Muscle of leg (tissue), 11 donors: Measurements from ENCODE around the gene PAK1. TPM values are rescaled to one million over a fixed set of nuclear protein-coding genes. Genes with fewer than 3 reads are reported as not detected.
"Not testable (repeated sequence)": the region's sequence is repeated elsewhere in the genome, so short reads cannot be mapped to it uniquely, and the experiment has no call there.

Experiments
- DNase-seq: peaks from one replicate; pipeline ENCODE4 v3.0.0; 2013
- H3K27ac ChIP-seq: one replicate; pipeline ENCODE4 v1.5.1; 2013; ENCODE audit warnings: mild to moderate bottlenecking, low read length, control low read depth
- H3K27me3 ChIP-seq: one replicate; pipeline ENCODE4 v1.6.1; 2013; ENCODE audit warnings: low read length; ENCODE audit not compliant: control insufficient read depth, insufficient read depth
- H3K36me3 ChIP-seq: one replicate; pipeline ENCODE4 v1.6.1; 2013; ENCODE audit warnings: low read length; ENCODE audit not compliant: control insufficient read depth, insufficient read depth
- H3K4me1 ChIP-seq: one replicate; pipeline ENCODE4 v1.6.1; 2013; ENCODE audit warnings: low read length; ENCODE audit not compliant: control insufficient read depth, insufficient read depth
- H3K4me3 ChIP-seq: one replicate; pipeline ENCODE4 v1.5.1; 2013; ENCODE audit warnings: low read length, control low read depth
- H3K9me3 ChIP-seq: replicated peaks from 2 replicates; pipeline ENCODE4 v1.6.1; 2013; ENCODE audit warnings: low read depth, low read length; ENCODE audit not compliant: control insufficient read depth
- WGBS: methylation state at CpG from one replicate; pipeline ENCODE4 v1.1.5; 2013; ENCODE audit warnings: missing lambda C conversion rate; ENCODE audit not compliant: insufficient coverage; 5-methylcytosine and 5-hydroxymethylcytosine counted together
- polyA plus RNA-seq, 8 donors: library from polyadenylated mRNA; unstranded; fragments of 120-200 nt; gene quantifications; one replicate each; pipeline versions ENCODE4 v1.2.1 to v1.2.3, GENCODE V29; 2013; ENCODE audit warnings: inconsistent platforms in 1 of 8, low replicate concordance in 1 of 8; ENCODE audit not compliant: insufficient read length in 8 of 8, insufficient read depth in 1 of 8
- total RNA-seq: library from RNA; stranded (reverse); fragments of 120-200 nt; gene quantifications from one replicate; pipeline ENCODE4 v1.2.4, GENCODE V29; 2013

PAK1 gene
- total and polyA plus RNA-seq, 9 donors = 58.7 to 104 (median 74.1) TPM

DNA sequence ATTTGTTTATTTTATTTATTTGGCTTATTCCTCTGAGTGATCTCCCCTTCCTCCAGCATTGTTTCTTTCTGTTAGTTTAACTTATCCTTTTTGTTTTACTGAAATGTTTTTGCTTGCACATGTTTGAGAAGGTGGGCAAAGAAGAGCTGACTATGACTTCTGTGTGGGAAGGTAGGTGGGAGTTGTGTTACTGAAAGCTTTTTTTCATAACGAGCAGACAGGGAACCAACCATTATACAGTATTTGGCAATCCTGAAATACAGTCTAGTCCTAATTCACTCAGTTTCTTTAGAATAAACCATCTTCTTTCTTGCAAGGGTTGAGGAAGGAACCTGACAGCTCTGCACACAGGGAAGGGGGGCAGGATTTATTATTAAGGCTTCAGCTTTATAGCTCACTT is 37.0 kb upstream of the PAK1 start:
- Histone ChIP-seq H3K4me3 (no peak overlapping the region), H3K4me1 (no peaks in the 10 kb centered on the region), H3K9me3 (no peaks in the 10 kb centered on the region), H3K36me3 (no peaks in the 10 kb centered on the region), H3K27ac (no peak overlapping the region), H3K27me3 (no peaks in the 10 kb centered on the region)
- no peak for DNase-seq
- WGBS = no CpG with 5 or more reads among the region's 1 CpG

DNA sequence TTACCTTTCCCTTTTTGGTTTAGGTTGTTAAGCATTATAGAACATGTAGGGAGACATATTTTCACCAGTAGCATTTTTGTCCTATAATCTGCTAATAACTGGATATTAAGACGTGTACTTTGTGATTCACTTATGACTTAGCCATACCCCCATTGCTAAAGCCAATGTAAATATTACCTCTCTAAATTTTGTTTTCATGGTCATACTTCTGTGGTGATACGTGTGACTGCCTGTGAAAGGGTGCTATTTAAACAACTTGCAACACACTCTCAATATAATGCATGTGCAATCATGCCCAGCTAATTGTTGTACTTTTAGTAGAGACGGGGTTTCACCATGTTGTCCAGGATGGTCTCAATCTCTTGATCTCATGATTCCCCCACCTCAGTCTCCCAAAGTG is 36.2 kb upstream of the PAK1 start:
- no peaks in the 10 kb centered on the region for H3K9me3 ChIP-seq
- no peak for DNase-seq
- H3K27ac ChIP-seq = no peak overlapping the region
- H3K4me3 ChIP-seq = no peak overlapping the region
- WGBS = no CpG with 5 or more reads among the region's 3 CpGs
- no peaks in the 10 kb centered on the region for H3K4me1 ChIP-seq
- H3K36me3 ChIP-seq = no peaks in the 10 kb centered on the region
- H3K27me3 ChIP-seq = no peaks in the 10 kb centered on the region

DNA sequence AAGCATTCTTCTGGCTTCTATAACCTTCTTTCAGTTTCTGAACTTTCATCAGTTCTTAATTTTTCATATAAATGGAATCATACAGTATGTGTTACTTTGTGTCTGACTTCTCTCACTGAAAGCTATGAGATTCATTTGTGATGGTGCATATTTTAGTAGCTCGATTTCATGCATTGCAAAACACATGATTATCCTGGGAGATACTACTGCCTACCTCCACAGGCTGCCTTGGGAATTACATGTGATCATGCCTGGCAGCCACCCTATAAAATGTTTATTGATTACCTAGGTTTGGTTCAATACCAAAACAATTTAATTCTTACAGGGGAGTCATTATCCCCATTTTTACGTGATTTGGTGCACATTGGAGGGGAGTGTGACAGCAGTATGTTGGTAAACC is 34.1 kb upstream of the PAK1 start:
- DNase-seq = no peak
- Histone ChIP-seq H3K9me3 (no peaks in the 10 kb centered on the region), H3K36me3 (no peaks in the 10 kb centered on the region), H3K27ac (no peak overlapping the region), H3K4me3 (no peak overlapping the region), H3K27me3 (no peaks in the 10 kb centered on the region), H3K4me1 (peaks cover 8% of the 10 kb centered on the region)
- WGBS = no CpG with 5 or more reads among the region's 2 CpGs

DNA sequence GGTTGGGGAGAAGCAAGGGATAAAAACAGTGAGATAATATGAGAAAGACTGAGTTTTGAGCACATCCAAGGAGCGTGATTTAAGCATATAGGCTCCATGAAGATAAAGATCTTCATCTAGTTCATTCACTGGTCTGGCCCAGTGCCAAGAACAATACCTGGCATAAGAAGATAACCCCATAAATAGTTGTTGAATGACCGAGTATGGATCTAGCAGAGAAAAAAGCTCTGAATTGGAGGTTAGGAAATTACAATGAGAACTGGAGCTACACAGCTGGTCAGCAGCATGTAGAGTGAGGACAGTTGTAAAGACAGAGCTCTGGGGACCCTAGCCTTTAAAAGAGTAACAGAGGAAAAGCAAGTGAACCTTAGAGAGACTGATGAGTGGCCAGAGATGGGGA is 33.0 kb upstream of the PAK1 start:
- H3K27ac ChIP-seq = no peak overlapping the region
- H3K27me3 ChIP-seq = no peaks in the 10 kb centered on the region
- H3K9me3 ChIP-seq = no peaks in the 10 kb centered on the region
- H3K4me3 ChIP-seq = no peak overlapping the region
- no peaks in the 10 kb centered on the region for H3K36me3 ChIP-seq
- no CpG with 5 or more reads among the region's 2 CpGs for WGBS
- H3K4me1 ChIP-seq = peaks cover 15% of the 10 kb centered on the region
- DNase-seq = no peak

DNA sequence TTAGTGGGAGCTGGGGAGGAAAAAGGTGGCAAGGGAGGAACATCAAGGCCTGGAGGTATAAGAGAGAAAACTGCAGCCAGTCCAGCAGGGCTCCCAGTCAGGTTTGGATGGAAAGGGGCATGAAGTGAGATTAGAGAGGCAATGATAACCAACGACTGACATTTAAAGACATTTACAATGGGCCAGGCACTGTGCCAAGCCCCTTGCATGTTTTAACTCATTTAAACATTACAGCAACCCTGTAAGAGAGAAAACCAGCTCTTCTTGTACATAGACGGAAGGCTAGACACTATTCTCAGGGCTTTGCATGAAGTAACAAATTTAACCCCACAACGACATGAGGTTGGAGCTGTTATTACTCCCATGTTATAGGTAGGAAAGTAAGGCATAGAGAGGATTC is 32.1 kb upstream of the PAK1 start:
- DNase-seq = no peak
- no peaks in the 10 kb centered on the region for H3K27me3 ChIP-seq
- H3K4me3 ChIP-seq = no peak overlapping the region
- H3K36me3 ChIP-seq = no peaks in the 10 kb centered on the region
- no CpG with 5 or more reads among the region's 3 CpGs for WGBS
- peaks cover 18% of the 10 kb centered on the region for H3K4me1 ChIP-seq
- H3K9me3 ChIP-seq = no peaks in the 10 kb centered on the region
- no peak overlapping the region for H3K27ac ChIP-seq

DNA sequence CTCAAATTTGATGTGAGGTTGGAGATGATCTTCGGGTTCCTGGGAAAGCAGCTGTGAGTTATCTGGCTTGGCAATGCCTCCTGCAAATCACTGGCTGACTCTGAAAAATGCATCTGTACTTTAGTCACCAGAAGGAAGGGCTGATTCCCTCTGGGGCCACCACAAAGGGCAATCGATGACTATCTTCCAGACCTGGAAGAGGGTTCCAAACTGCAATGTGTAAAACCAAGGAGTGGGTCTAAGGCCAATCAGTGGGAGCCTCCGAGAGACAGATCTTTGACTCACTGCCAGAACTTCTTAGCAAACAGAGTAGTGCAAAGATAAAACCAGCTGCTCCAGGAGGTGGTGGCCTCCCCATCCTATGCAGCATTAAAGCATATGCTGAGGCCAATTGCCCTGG is 29.1 kb upstream of the PAK1 start:
- Histone ChIP-seq H3K4me1 (peaks cover 18% of the 10 kb centered on the region), H3K27ac (peak overlapping the region; percentile 25), H3K9me3 (no peaks in the 10 kb centered on the region), H3K36me3 (no peaks in the 10 kb centered on the region), H3K4me3 (no peak overlapping the region), H3K27me3 (no peaks in the 10 kb centered on the region)
- WGBS = 30% methylated on average over 3 of the region's 3 CpGs
- peak; percentile 48 for DNase-seq

DNA sequence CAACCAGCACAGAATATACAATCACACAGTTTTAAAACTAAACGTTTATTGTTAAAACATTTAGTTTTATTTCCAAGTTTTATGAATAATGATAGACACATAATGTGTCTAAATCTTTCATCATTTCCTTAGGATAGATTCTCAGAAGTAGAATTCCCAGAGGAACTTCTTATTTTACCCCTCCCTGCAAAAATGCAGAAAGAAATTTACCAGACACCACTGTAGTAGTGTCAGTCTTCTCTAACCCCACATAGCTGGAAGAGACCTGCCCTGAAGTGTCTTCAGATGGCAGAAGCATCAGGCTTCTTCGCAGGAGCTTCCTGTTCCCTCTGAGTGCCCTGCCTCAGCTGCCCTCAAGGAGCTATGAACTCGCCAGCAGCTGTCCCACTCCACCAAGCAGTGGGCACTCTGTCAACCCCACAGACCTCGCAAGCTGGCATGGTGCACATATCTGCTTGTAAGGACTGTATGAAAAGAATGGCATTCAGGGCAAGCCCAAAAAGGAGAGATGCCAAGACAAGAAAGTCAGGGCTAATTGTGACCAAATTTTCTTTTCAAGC is 28.5 kb upstream of the PAK1 start:
- no peaks in the 10 kb centered on the region for H3K27me3 ChIP-seq
- DNase-seq = peak; percentile 62
- H3K4me3 ChIP-seq = no peak overlapping the region
- peak overlapping the region; percentile 25 for H3K27ac ChIP-seq
- H3K36me3 ChIP-seq = no peaks in the 10 kb centered on the region
- H3K4me1 ChIP-seq = peaks cover 18% of the 10 kb centered on the region
- H3K9me3 ChIP-seq = no peaks in the 10 kb centered on the region
- WGBS = 100% methylated on average over 1 of the region's 4 CpGs

DNA sequence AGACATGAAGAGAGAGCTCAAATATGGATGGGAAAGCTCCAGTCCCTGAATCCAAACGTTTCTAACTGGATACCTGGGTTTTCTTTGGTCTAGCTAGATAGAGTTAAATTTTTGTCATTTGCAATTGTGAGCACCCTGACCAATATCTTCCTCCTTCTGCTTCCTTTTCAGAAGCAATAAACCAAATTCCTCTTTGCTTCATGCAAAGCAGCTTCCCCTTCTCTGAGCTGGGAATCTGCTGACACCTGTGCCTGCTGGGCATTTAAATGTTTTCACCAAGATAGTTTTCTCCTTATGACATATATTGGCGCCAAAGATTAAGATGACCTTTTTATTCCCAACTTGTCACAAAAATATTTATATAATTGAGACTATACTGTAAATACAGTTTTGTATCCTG is 27.9 kb upstream of the PAK1 start:
- Histone ChIP-seq H3K4me3 (no peak overlapping the region), H3K36me3 (no peaks in the 10 kb centered on the region), H3K9me3 (no peaks in the 10 kb centered on the region), H3K27me3 (no peaks in the 10 kb centered on the region), H3K4me1 (peaks cover 18% of the 10 kb centered on the region), H3K27ac (no peak overlapping the region)
- WGBS = no CpG with 5 or more reads among the region's 2 CpGs
- peak; percentile 22 for DNase-seq

DNA sequence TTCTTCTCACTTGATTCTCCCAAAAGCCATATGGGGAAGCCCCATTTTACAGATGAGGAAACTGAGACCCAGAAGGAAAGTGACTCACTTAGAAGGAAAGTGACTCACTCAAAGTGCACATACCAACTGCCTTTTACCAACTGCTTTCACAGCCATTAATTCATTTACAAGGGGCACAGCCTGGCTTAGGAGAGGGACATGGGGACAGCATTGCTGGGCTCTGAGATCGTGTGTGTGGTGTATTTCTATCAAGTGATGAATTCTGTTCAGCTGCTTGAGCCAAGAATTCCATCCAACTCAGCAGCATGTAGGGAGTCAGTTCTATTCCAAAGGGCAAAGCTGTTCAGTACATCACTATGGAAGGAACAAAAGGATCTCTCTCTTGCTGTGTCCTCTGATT is 23.5 kb upstream of the PAK1 start:
- peak; percentile 58 for DNase-seq
- 0% methylated on average over 1 of the region's 1 CpG for WGBS
- no peak overlapping the region for H3K27ac ChIP-seq

DNA sequence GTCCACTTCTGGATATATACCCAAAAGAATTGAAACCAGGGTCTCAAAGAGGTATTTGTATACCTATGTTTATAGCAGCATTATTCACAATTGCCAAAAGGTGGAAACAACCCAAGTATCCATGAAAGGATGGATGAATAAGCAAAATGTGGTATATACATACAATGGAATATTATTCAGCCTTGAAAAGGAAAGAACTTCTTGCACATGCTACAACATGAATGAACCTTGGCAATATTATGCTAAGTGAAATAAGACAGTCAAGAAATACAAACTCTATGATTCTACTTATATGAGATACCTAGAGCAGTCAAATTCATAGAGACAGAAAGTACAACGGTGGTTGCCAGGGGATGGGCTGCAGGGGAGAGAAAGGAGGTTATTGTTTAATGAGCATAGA is 21.6 kb upstream of the PAK1 start:
- Histone ChIP-seq H3K4me3 (no peak overlapping the region), H3K4me1 (no peaks in the 10 kb centered on the region), H3K27ac (no peak overlapping the region), H3K36me3 (no peaks in the 10 kb centered on the region), H3K9me3 (no peaks in the 10 kb centered on the region), H3K27me3 (no peaks in the 10 kb centered on the region)
- 80% methylated on average over 1 of the region's 1 CpG for WGBS
- no peak for DNase-seq

More for the DNA sequence above, 23.5 kb upstream of the PAK1 start:
- Histone ChIP-seq H3K9me3 (no peaks in the 10 kb centered on the region), H3K4me3 (no peak overlapping the region), H3K36me3 (no peaks in the 10 kb centered on the region), H3K4me1 (peaks cover 3% of the 10 kb centered on the region), H3K27me3 (no peaks in the 10 kb centered on the region)

DNA sequence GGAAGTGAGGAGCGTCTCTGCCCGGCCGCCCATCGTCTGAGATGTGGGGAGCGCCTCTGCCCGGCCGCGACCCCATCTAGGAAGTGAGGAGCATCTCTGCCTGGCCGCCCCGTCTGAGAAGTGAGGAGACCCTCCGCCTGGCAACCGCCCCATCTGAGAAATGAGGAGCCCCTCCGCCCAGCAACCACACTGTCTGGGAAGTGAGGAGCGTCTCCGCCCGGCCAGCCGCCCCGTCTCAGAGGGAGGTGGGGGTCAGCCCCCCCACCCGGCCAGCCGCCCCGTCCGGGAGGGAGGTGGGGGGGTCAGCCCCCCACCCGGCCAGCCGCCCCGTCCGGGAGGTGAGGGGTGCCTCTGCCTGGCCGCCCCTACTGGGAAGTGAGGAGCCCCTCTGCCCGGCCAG is 16.1 kb upstream of the PAK1 start:
- DNase-seq, H3K4me1 ChIP-seq: not testable (repeated sequence)
- 100% methylated on average over 4 of the region's 28 CpGs for WGBS

More for the DNA sequence above, 16.1 kb upstream of the PAK1 start:
- not testable (repeated sequence) for H3K36me3 ChIP-seq, H3K4me3 ChIP-seq, H3K9me3 ChIP-seq, H3K27me3 ChIP-seq, H3K27ac ChIP-seq
